Measurements from ENCODE around the gene CAPN12. TPM values are rescaled to one million over a fixed set of nuclear protein-coding genes. Genes with fewer than 3 reads are reported as not detected.
A peak's percentile ranks its signal among the peaks of the same experiment; 100 is the strongest.
"Not testable (repeated sequence)": the region's sequence is repeated elsewhere in the genome, so short reads cannot be mapped to it uniquely, and the experiment has no call there.

The CAPN12 gene, protein sequence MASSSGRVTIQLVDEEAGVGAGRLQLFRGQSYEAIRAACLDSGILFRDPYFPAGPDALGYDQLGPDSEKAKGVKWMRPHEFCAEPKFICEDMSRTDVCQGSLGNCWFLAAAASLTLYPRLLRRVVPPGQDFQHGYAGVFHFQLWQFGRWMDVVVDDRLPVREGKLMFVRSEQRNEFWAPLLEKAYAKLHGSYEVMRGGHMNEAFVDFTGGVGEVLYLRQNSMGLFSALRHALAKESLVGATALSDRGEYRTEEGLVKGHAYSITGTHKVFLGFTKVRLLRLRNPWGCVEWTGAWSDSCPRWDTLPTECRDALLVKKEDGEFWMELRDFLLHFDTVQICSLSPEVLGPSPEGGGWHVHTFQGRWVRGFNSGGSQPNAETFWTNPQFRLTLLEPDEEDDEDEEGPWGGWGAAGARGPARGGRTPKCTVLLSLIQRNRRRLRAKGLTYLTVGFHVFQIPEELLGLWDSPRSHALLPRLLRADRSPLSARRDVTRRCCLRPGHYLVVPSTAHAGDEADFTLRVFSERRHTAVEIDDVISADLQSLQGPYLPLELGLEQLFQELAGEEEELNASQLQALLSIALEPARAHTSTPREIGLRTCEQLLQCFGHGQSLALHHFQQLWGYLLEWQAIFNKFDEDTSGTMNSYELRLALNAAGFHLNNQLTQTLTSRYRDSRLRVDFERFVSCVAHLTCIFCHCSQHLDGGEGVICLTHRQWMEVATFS
- total RNA-seq, result 1 to 10 TPM in 2 of 8 experiments, under 1 TPM in 6; 0.11 to 3.7 (median 0.53) TPM

DNA sequence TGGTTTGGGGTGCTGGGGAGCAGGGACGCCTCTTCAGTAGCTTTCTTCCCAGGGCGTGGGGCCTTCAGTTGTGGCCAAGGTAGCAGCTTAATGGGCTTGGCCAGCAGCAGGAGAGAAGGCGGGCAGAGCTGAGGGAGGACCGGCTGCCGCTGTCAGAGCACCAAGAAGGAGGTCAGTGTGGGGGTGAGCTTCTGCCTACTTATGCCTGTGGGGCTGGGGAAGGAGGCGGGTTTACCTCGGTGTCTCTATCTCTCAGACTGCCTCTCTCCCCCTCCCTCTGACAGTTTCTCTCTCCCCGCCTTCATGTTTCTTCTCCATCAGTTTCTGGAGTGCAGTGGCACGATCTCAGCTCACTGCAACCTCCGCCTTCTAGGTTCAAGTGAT lies at the start of gene CAPN12:
TSS of gene CAPN12 (minus strand) at position 177 of the 384 bp plus-strand sequence. CDS start 309 bp downstream, outside the sequence.
- Histone ChIP-seq H3K4me3 (no peak within 1 kb of the TSS), H3K27ac (no peak within 1 kb of the TSS), H3K4me1 (replicated peaks in 1 of 2) (no peaks in the 10 kb centered on the region)
- in situ Hi-C loops (cut with MboI; ENCODE audit: low pct_unique_long_range_greater_than_20kb in 2 of 9, low sequenced_read_pairs in 9 of 9, unreplicated experiment in 9 of 9), result no loop called here
- no peak for ATAC-seq (replicated peaks in 6 of 8)
- WGBS, 10 experiments, result 68 to 100% (median 80%) methylated on average over 1 to 3 of the region's 10 CpGs; no CpG with 5 or more reads in 7 of the 10 experiments

DNA sequence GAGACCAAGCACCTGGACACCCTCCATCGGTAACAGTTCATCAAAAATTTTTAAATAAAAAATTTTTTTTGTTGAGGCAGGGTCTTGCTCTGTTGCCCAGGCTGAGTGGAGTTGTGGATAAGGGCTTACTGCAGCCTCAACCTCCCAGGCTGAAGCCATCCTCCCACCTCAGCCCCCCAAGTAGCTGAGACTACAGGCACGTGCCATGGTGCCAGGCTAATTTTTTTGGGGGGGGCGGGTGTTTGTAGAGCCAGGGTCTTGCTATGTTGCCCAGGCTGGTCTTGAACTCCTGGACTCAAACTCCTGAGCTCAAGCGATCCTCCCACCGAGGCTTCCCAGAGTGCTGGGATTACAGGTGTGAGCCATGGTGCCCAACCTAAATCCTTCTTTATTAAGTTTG lies 49.4 kb upstream of the CAPN12 start:
- in situ Hi-C loops (cut with MboI; ENCODE audit: low pct_unique_long_range_greater_than_20kb in 2 of 9, low sequenced_read_pairs in 9 of 9, unreplicated experiment in 9 of 9), result no loop called here
- 73 to 100% (median 92%) methylated on average over 1 to 3 of the region's 5 CpGs; no CpG with 5 or more reads in 2 of the 10 experiments for WGBS, 10 experiments
- Histone ChIP-seq H3K4me1 (replicated peaks in 1 of 2) (no peaks in the 10 kb centered on the region), H3K4me3 (no peak overlapping the region), H3K27ac (no peak overlapping the region)
- no peak for ATAC-seq (replicated peaks in 6 of 8)

DNA sequence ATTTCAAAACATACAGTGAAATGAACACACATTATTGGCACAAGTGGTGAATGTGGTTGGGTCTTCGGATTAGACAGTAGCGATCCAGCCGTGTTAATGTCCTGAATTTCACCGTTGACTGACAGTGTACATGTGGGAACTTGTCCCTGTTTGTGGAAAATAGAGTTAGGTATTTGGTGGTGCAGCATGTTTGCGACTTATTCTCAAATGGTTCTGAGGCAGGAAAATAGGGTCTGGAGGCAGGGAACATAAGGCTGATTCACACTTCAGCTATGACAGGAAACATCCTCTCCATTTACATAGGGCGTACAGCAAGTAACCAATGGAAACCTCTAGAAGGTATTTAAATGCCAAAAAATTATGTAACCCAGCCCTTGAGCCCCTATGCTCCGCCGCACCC lies 48.9 kb upstream of the CAPN12 start:
- peak in 3 of 8 experiments; percentile 44 to 69 (median 53) for ATAC-seq (replicated peaks in 6 of 8)
- no peak overlapping the region for H3K27ac ChIP-seq
- WGBS, 10 experiments, result 2 to 97% (median 63%) methylated on average over 3 to 8 of the region's 8 CpGs; no CpG with 5 or more reads in 1 of the 10 experiments
- in situ Hi-C loops (cut with MboI; ENCODE audit: low pct_unique_long_range_greater_than_20kb in 2 of 9, low sequenced_read_pairs in 9 of 9, unreplicated experiment in 9 of 9), result no loop called here
- H3K4me3 ChIP-seq, result no peak overlapping the region
- H3K4me1 ChIP-seq (replicated peaks in 1 of 2), result no peaks in the 10 kb centered on the region

DNA sequence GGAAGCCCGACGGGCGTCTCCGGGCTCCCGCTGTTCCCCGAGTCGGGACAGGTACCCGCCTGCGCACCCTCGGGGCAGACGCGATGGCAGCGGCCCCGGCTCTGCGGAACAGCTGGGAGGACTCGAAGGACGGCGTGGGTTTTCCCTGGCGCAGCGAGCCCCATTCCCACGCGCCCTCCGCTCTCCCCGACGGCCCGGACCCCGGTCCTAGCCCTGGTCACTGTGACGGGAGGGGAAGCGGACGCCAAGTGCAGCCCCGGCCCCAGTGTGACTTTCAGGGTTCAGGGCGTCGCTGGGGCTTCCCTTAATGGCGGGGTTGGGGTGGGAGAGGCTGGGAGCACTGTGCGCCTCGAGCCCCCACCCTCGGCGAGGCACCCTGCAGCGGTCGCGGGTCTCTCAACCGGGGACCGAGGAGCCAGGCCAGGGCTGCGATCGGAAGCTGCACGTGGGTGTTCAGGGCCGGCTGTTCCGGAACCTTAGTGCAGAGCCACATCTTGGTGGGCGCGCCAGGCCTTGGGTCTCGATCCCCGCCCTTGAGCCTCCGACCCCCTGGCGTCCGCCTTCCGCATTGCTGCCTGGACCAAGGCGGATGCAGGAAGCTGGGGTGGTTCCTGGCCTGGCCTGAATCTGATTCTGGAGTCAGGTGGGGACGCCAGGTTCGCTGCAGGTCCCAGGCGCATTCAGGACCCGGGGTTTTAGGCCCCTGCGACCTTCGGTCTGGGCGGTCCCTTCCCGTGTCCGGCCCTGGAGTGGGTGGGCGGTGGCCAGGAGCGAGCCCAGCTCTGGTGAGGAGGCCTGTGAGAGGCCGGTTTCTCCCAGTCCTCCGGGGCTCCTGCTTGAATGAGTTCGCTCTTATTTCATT lies 48.2 kb upstream of the CAPN12 start:
- Histone ChIP-seq H3K27ac (no peak overlapping the region), H3K4me1 (replicated peaks in 1 of 2) (no peaks in the 10 kb centered on the region), H3K4me3 (no peak overlapping the region)
- in situ Hi-C loops (cut with MboI; ENCODE audit: low pct_unique_long_range_greater_than_20kb in 2 of 9, low sequenced_read_pairs in 9 of 9, unreplicated experiment in 9 of 9), result no loop called here
- 0 to 90% (median 58%) methylated on average over 2 to 12 of the region's 71 CpGs; no CpG with 5 or more reads in 3 of the 10 experiments for WGBS, 10 experiments
- ATAC-seq (replicated peaks in 6 of 8), result peak in 2 of 8 experiments; percentile 7 to 44

DNA sequence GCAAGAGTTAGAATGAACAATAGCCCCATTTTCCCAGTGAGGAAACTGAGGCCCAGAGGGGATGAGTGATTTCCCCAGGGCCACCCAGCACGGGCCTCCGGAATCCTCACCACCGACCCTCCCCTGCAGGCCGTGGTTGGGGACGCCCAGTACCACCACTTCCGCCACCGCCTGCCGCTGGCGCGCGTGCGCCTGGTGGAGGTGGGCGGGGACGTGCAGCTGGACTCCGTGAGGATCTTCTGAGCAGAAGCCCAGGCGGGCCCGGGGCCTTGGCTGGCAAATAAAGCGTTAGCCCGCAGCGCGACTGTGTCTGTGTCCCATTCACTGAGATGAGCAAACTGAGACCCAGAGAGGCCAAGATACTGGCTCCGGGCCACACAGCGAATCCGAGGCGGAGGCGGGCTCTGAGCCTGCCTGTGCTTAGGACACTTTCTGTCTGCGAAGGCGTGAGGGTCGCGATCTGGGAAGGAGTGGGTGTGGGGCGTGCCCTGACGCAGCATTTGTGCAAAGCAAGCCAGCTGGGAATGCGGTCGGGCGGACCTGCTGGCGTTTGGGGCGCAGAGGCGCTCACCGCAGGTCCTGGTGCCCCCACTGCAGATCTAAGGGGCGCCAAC lies 47.3 kb upstream of the CAPN12 start:
- H3K27ac ChIP-seq; H3K4me3 ChIP-seq; in situ Hi-C loops (cut with MboI; ENCODE audit: low pct_unique_long_range_greater_than_20kb in 2 of 9, low sequenced_read_pairs in 9 of 9, unreplicated experiment in 9 of 9); H3K4me1 ChIP-seq (replicated peaks in 1 of 2): not testable (repeated sequence)
- ATAC-seq (replicated peaks in 6 of 8), result peak; percentile 39 to 96 (median 83)
- WGBS, 10 experiments, result no CpG with 5 or more reads among the region's 40 CpGs

DNA sequence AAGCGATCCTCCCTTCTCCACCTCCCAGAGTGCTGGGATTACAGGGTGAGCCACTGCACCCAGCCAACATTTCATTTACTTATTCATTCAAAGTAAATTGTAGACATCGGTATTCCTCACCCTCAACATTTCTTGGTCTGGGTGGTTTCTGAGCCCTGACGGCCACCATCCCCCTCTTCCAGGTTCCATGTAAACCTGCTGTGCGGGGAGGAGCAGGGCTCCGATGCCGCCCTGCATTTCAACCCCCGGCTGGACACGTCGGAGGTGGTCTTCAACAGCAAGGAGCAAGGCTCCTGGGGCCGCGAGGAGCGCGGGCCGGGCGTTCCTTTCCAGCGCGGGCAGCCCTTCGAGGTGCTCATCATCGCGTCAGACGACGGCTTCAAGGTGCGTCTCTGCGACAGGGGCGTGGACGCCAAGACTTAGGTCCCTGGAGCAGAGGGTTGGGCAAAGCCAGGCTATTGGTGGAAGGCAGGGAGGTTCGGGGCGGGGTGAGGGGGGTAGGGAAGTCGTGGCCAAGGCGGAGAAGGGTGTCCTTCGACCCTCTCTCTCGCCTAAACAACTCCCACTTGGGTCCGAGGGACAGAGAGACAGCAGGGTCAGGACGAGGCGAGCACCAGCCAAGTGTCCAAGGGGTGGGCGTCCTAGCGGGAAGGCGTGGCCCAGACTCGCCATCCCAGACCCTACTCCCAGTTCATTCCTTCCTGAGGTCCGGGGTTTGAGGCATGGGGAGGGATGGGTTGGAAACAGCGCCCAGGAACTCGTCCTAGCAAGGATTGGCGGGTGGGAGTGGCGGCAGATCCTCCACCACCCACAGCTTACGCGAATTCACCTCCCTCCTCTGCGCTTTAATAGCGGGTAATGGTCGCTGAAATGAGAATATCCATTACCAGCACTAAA lies 46.5 kb upstream of the CAPN12 start:
- H3K4me3 ChIP-seq; H3K27ac ChIP-seq; in situ Hi-C loops (cut with MboI; ENCODE audit: low pct_unique_long_range_greater_than_20kb in 2 of 9, low sequenced_read_pairs in 9 of 9, unreplicated experiment in 9 of 9); H3K4me1 ChIP-seq (replicated peaks in 1 of 2): not testable (repeated sequence)
- ATAC-seq (replicated peaks in 6 of 8), result peak in 2 of 8 experiments; percentile 8 to 16
- WGBS, 10 experiments, result no CpG with 5 or more reads among the region's 49 CpGs

DNA sequence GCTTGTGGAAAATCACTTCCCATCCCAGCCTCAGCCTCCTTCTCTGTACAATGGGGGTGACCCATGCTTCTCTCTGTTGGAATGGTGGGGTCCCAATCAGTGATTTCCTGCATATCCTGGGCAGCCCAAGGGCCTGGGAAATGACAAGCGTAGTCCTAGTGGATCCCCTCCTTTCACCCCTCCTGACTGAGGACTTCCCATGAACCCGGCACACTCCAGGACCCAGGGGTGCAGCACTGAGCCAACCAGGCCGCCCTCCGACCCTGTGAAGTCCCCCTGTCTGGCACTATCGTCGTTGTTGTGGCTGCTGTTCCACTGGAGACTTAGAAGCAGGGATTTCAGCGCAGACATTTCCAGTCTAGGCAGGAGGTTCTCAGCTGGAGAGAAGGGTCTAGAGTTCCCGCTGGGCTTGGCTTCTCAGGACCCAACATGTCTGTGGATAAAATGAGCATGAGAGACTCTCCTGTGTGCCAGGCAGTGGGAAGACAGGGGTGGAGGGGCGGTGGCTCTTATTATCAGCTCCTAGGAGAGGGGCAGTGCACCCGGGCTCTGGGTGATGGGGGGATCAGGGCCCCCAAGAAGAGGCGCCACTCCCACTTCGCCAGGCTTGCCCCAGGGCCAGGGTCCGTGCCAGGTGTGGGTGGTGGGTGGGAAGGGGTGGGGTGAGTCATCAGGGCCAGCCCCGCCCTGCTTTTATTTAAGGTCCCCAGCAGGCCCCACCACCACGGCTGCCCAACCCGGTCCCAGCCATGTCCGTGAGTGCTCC lies 44.4 kb upstream of the CAPN12 start, which contains the start of gene LGALS7B:
TSS of gene LGALS7B (plus strand) at position 723 of the 766 bp plus-strand sequence. CDS start at position 750, 27 bp downstream.
- peak in 2 of 8 experiments; percentile 4 to 13 for ATAC-seq (replicated peaks in 6 of 8)
- WGBS, 10 experiments, result 37 to 100% (median 63%) methylated on average over 1 to 4 of the region's 17 CpGs; no CpG with 5 or more reads in 6 of the 10 experiments
- in situ Hi-C loops (cut with MboI; ENCODE audit: low pct_unique_long_range_greater_than_20kb in 2 of 9, low sequenced_read_pairs in 9 of 9, unreplicated experiment in 9 of 9), result no loop called here
- H3K4me3 ChIP-seq, result no peak within 1 kb of the TSS
- no peak within 1 kb of the TSS for H3K27ac ChIP-seq
- no peaks in the 10 kb centered on the region for H3K4me1 ChIP-seq (replicated peaks in 1 of 2)

DNA sequence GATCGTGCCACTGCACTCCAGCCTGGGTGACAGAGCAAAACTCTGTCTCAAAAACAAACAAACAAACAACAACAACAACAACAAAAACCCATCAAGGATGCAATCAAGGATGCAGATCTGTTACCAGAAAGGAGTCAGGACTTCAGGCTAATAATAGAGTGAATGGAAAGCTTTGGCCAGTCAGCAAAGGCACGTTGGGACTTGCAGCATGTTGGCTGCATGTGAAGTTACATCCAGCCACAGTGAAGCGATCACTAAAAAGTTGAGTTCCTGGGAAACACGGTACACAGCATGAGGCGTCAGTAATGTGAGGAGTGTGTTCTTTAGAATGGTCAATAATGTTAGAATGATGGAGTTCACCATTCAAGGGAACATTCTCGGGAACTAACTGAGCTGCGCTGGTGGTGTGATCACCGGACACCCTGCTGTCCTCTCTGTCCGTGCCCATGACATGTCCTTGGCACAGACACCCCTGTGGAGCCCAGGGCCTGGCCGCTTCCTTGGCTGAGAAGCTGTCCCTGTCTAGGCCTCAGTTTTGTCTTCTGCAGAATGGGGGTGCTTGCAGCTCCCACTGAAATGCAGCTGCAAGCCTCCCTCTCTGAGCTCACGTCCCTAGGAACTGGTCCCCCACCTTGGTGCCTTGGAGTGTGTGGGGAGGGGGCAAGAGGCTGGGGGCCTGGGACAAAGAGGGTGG lies 42.4 kb upstream of the CAPN12 start:
- WGBS, 10 experiments, result 39 to 90% (median 67%) methylated on average over 1 to 5 of the region's 11 CpGs; no CpG with 5 or more reads in 3 of the 10 experiments
- Histone ChIP-seq H3K4me3 (no peak overlapping the region), H3K27ac (no peak overlapping the region), H3K4me1 (replicated peaks in 1 of 2) (no peaks in the 10 kb centered on the region)
- no peak for ATAC-seq (replicated peaks in 6 of 8)
- in situ Hi-C loops (cut with MboI; ENCODE audit: low pct_unique_long_range_greater_than_20kb in 2 of 9, low sequenced_read_pairs in 9 of 9, unreplicated experiment in 9 of 9), result no loop called here

DNA sequence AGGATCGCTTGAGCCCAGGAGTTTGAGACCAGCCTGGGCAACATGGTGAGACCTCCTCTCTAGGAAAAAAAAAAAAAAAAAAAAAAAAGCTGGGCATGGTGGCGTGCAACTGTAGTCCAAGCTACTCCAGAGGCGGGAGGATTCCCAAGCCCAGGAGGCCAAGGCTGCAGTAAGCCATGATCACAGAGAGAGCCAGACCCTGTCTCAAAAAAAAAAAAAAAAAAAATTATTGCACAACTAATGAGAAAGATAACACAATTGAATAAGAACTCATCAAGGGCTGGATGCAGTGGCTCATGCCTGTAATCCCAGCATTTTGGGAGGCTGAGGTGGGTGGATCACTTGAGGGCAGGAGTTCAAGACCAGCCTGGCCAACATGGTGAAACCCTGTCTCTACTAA lies 41.8 kb upstream of the CAPN12 start:
- H3K4me3 ChIP-seq; H3K27ac ChIP-seq; H3K4me1 ChIP-seq (replicated peaks in 1 of 2); in situ Hi-C loops (cut with MboI; ENCODE audit: low pct_unique_long_range_greater_than_20kb in 2 of 9, low sequenced_read_pairs in 9 of 9, unreplicated experiment in 9 of 9); ATAC-seq (replicated peaks in 6 of 8): not testable (repeated sequence)
- 60 to 100% (median 89%) methylated on average over 1 to 3 of the region's 3 CpGs; no CpG with 5 or more reads in 1 of the 10 experiments for WGBS, 10 experiments

DNA sequence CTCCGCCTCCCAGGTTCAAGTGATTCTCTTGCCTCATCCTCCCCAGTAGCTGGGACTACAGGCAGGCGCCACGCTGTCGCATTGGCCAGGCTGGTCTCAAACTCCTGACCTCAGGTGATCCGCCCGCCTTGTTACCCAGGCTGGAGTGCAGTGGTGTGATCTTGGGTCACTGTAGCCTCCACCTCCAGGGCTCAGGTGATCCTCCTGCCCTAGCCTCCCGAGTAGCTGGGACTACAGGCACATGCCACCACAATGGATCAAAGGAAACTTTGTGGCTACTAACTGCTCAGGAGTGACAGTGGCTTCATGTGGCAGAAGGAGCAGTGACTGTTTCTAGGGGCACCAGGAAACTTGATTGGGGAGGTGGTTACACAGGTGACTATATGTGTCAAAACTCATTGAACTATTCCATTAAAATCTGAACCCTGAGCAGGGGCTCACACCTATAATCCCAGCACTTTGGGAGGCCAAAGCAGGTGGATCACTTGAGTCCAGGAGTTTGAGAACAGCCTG lies 41.0 kb upstream of the CAPN12 start:
- ATAC-seq (replicated peaks in 6 of 8), result no peak
- Histone ChIP-seq H3K4me3 (no peak overlapping the region), H3K4me1 (replicated peaks in 1 of 2) (no peaks in the 10 kb centered on the region), H3K27ac (no peak overlapping the region)
- 100% methylated on average over 1 to 2 of the region's 7 CpGs; no CpG with 5 or more reads in 6 of the 10 experiments for WGBS, 10 experiments
- in situ Hi-C loops (cut with MboI; ENCODE audit: low pct_unique_long_range_greater_than_20kb in 2 of 9, low sequenced_read_pairs in 9 of 9, unreplicated experiment in 9 of 9), result no loop called here

Data from motor neuron (in vitro differentiated cells).